HepG2 (cell line): ENCODE measurements around the gene EMC8. TPM values are rescaled to one million over a fixed set of nuclear protein-coding genes. Genes with fewer than 3 reads are reported as not detected.

Experiments used
- ATAC-seq: fragments of 200-7000 bp; cut with Tn5 transposase; 3 replicates; pipeline ENCODE4 v1.9.1; 2020; ENCODE audit warnings: mild to moderate bottlenecking, moderate library complexity
- BruUV-seq: library from RNA; stranded (reverse); fragments of 400-500 nt; replicated peaks from 2 replicates; lab custom pipeline; 2021; lab: Mats Ljungman, UMichigan
- CTCF ChIA-PET: fragments of 300-600 bp; formaldehyde crosslinking; extraction: SDS; loops from one replicate; lab custom pipeline; 2021; ENCODE audit warnings: low total read pairs, inconsistent platforms, low intra/inter-chr PET ratio; lab: Yijun Ruan, JAX
- POLR2A ChIA-PET: fragments of 350-600 bp; sonication (Branson Sonifier 250); formaldehyde crosslinking; loops from one replicate; lab custom pipeline; 2020; ENCODE audit warnings: antibody characterized with exemption, inconsistent platforms; lab: Yijun Ruan, JAX
- DNase-seq: peaks from one replicate; pipeline ENCODE4 v3.0.0-alpha.2; 2015; ENCODE audit warnings: low spot score
- FAIRE-seq: peaks from 3 replicates; lab custom pipeline; 2011; peaks lifted over from hg19 to GRCh38; lab: Jason Lieb, UNC
- H2AFZ ChIP-seq: one replicate; pipeline ENCODE4 v1.6.1; 2011; ENCODE audit warnings: low read length, inconsistent platforms
- H3K27ac ChIP-seq: fragments of 300-600 bp; 3 replicates; pipeline ENCODE4 v1.8.0; 2011; ENCODE audit warnings: mixed run types, mild to moderate bottlenecking, mixed read lengths, low read length, inconsistent platforms; ENCODE audit not compliant: insufficient read depth; ENCODE audit errors: extremely low read length
- H3K27me3 ChIP-seq, 2 experiments: fragments of 200-600 bp in 1 of 2; 2 replicates in 1 of 2; 3 replicates in 1 of 2; pipeline versions ENCODE4 v1.6.0 to v1.8.0; 2011; ENCODE audit warnings: low read length in 2 of 2, mild to moderate bottlenecking in 2 of 2, moderate library complexity in 2 of 2, inconsistent platforms in 1 of 2; ENCODE audit not compliant: insufficient read depth in 2 of 2, control insufficient read depth in 1 of 2
- H3K36me3 ChIP-seq, 2 experiments: fragments of 200-600 bp in 1 of 2; replicated peaks in 1 of 2; 2 replicates in 1 of 2; 3 replicates in 1 of 2; pipeline versions ENCODE4 v1.5.1 to v1.8.0; 2011; ENCODE audit warnings: low read length in 2 of 2, inconsistent platforms in 1 of 2; ENCODE audit not compliant: insufficient read depth in 2 of 2, control insufficient read depth in 1 of 2
- H3K4me1 ChIP-seq: 2 replicates; pipeline ENCODE4 v1.5.1; 2012; ENCODE audit warnings: low read length, inconsistent platforms; ENCODE audit not compliant: insufficient read depth
- H3K4me2 ChIP-seq: 2 replicates; pipeline ENCODE4 v1.6.0; 2011; ENCODE audit warnings: low read depth, low read length, inconsistent platforms
- H3K4me3 ChIP-seq, 3 experiments: fragments of 200-600 bp in 1 of 3; sonication (generic), shearing (Covaris generic) in 1 of 3; replicated peaks in 1 of 3; 2 replicates each; pipeline ENCODE4 v1.5.1; 2011 to 2016; ENCODE audit warnings: low read length in 3 of 3, inconsistent platforms in 2 of 3, low read depth in 2 of 3, mild to moderate bottlenecking in 2 of 3, control low read depth in 1 of 3, mixed read lengths in 1 of 3; ENCODE audit not compliant: insufficient read depth in 1 of 3
- H3K79me2 ChIP-seq: one replicate; pipeline ENCODE4 v1.6.1; 2011; ENCODE audit warnings: low read length, inconsistent platforms; ENCODE audit not compliant: insufficient read depth
- H3K9ac ChIP-seq: 2 replicates; pipeline ENCODE4 v1.6.0; 2011; ENCODE audit warnings: mild to moderate bottlenecking, low read depth, low read length, inconsistent platforms; ENCODE audit not compliant: insufficient read depth
- H3K9me3 ChIP-seq: 2 replicates; pipeline ENCODE4 v1.5.1; 2012; ENCODE audit warnings: mild to moderate bottlenecking, low read length
- H4K20me1 ChIP-seq: 2 replicates; pipeline ENCODE4 v1.6.0; 2011; ENCODE audit warnings: inconsistent platforms, mild to moderate bottlenecking, low read length, moderate library complexity; ENCODE audit not compliant: insufficient read depth
- ARNT2 ChIP-seq: sonication (generic); formaldehyde crosslinking; IDR thresholded peaks from 2 replicates; pipeline ENCODE4 v1.8.0; 2022; ENCODE audit warnings: mild to moderate bottlenecking, low read depth, missing genetic modification reagents, moderate library complexity
- DMAP1 ChIP-seq: IDR thresholded peaks from 2 replicates; pipeline ENCODE4 v1.6.1; 2016
- ELF4 ChIP-seq: sonication (generic); formaldehyde crosslinking; IDR thresholded peaks from 2 replicates; pipeline ENCODE4 v1.5.0; 2020; ENCODE audit warnings: missing genetic modification reagents, mild to moderate bottlenecking, moderate library complexity, borderline replicate concordance
- KDM5B ChIP-seq: sonication (generic); formaldehyde crosslinking; IDR thresholded peaks from 2 replicates; pipeline ENCODE4 v1.4.0; 2020; ENCODE audit warnings: missing genetic modification reagents, mild to moderate bottlenecking, borderline replicate concordance
- NKX3-1 ChIP-seq: sonication (generic); formaldehyde crosslinking; IDR thresholded peaks from 2 replicates; pipeline ENCODE4 v1.5.0; 2020; ENCODE audit warnings: missing genetic modification reagents
- SAP130 ChIP-seq: IDR thresholded peaks from 2 replicates; pipeline ENCODE4 v1.6.1; 2016; ENCODE audit warnings: low read depth
- SOX6 ChIP-seq, 2 experiments: fragments of 450-650 bp in 1 of 2; sonication (generic) in 1 of 2; formaldehyde crosslinking in 1 of 2; IDR thresholded peaks; 2 replicates each; pipeline versions ENCODE4 v1.4.0 to v1.6.1; 2017 to 2020; ENCODE audit warnings: antibody characterized with exemption in 1 of 2, mild to moderate bottlenecking in 1 of 2, missing genetic modification reagents in 1 of 2
- ZNF121 ChIP-seq: sonication (generic); formaldehyde crosslinking; IDR thresholded peaks from 2 replicates; pipeline ENCODE4 v1.5.0; 2020; ENCODE audit warnings: mild to moderate bottlenecking, missing genetic modification reagents
- ZNF263 ChIP-seq: sonication (generic); formaldehyde crosslinking; IDR thresholded peaks from 2 replicates; pipeline ENCODE4 v1.4.0; 2020; ENCODE audit warnings: missing genetic modification reagents
- ZNF639 ChIP-seq: conservative IDR thresholded peaks from 2 replicates; pipeline ENCODE4 v1.6.1; 2018; ENCODE audit warnings: missing genetic modification reagents
- ZNF839 ChIP-seq: sonication (generic); formaldehyde crosslinking; IDR thresholded peaks from 2 replicates; pipeline ENCODE4 v1.4.0; 2020; ENCODE audit warnings: missing genetic modification reagents, mild to moderate bottlenecking, borderline replicate concordance
- WGBS: methylation state at CpG from one replicate; pipeline ENCODE4 v1.1.6; 2017; ENCODE audit warnings: low lambda C conversion rate; 5-methylcytosine and 5-hydroxymethylcytosine counted together
- in situ Hi-C: cut with HindIII; loops from 2 replicates; pipeline ENCODE4 v1.10.0; 2017; ENCODE audit warnings: low pct_unique_long_range_greater_than_20kb; ENCODE audit not compliant: extremely low pct_ligation_motif_present
- intact Hi-C: fragments of 100-400 bp; cut with micrococcal nuclease; formaldehyde crosslinking; loops from one replicate; pipeline ENCODE4 v1.10.0; 2022; ENCODE audit not compliant: unreplicated experiment
- polyA plus RNA-seq, 8 experiments: library from polyadenylated mRNA; depleted of rRNA in 3 of 8; stranded (reverse) in 7 of 8; unstranded in 1 of 8; fragments of >200 nt; fragmentation: Illumina TruSeq in 4 of 8; extraction: Trizol in 4 of 8; gene quantifications; 2 replicates each; pipeline versions ENCODE4 v1.2.1 to v1.2.3, GENCODE V29; 2011 to 2016; ENCODE audit warnings: low read depth in 4 of 8, missing spikeins in 1 of 8, mixed read lengths in 1 of 8; ENCODE audit not compliant: insufficient read depth in 1 of 8
- total RNA-seq, 5 experiments: library from RNA; depleted of rRNA; stranded (reverse); fragments of >200 nt; fragmentation: Illumina TruSeq; extraction: Trizol; gene quantifications; 2 replicates each; pipeline ENCODE4 v1.2.3, GENCODE V29; 2016; ENCODE audit warnings: low read depth in 1 of 5

The EMC8 gene
- total and polyA plus RNA-seq, 2 of the 13 experiments (the other 11 are each of a cell fraction or from before 2014, with no cell fraction given), result 55.0 to 76.0 TPM

- Histone ChIP-seq H3K9me3 (no peaks in the 10 kb centered on the region), H3K4me2 (no peak overlapping the region), H3K27ac (no peak overlapping the region), H3K4me3 (no peak overlapping the region), H2AFZ (no peak overlapping the region), H3K9ac (no peak overlapping the region), H3K79me2 (peaks cover 12% of the 10 kb centered on the region), H3K4me1 (peaks cover 25% of the 10 kb centered on the region), H3K36me3 (peaks cover 44 to 75% of the 10 kb centered on the region in 2 experiments), H3K27me3 (no peaks in the 10 kb centered on the region), H4K20me1 (peaks cover 14% of the 10 kb centered on the region; the same call in 1 of the 2 replicates)
- in situ Hi-C loops (no loop called here), intact Hi-C loops (no loop called here)
- 95% methylated on average over 2 of the region's 2 CpGs for WGBS
- DNase-seq, result no peak
- ATAC-seq, result no peak
- FAIRE-seq, result no peak
- POLR2A ChIA-PET, result no interaction called here
- CTCF ChIA-PET, result no interaction called here
- BruUV-seq, result no TSS peak
- no peak for TF ChIP-seq DMAP1 (CRISPR knock-in tag)
- peak; percentile 78 for TF ChIP-seq ZNF121 (CRISPR knock-in tag)
These were observed 14.5 kb downstream of the EMC8 start for GRCh38 chr16:85784813-85785212.

- H3K4me1 ChIP-seq, result peaks cover 25% of the 10 kb centered on the region
- no peak overlapping the region for H3K4me2 ChIP-seq
- 96% methylated on average over 8 of the region's 8 CpGs for WGBS
- H3K9ac ChIP-seq, result no peak overlapping the region
- peaks cover 13% of the 10 kb centered on the region; the same call in 1 of the 2 replicates for H4K20me1 ChIP-seq
- H3K79me2 ChIP-seq, result peaks cover 7% of the 10 kb centered on the region
- no peak for DNase-seq
- ChIA-PET POLR2A (no interaction called here), CTCF (no interaction called here)
- no peak overlapping the region for H3K27ac ChIP-seq
- BruUV-seq, result no TSS peak
- no peaks in the 10 kb centered on the region for H3K9me3 ChIP-seq
- no peaks in the 10 kb centered on the region for H3K27me3 ChIP-seq
- no peak for ATAC-seq
- TF ChIP-seq NKX3-1 (CRISPR knock-in tag), result no peak
- TF ChIP-seq ZNF263, result no peak
- no peak for TF ChIP-seq SAP130 (CRISPR knock-in tag)
- no peak for TF ChIP-seq ELF4
- TF ChIP-seq ZNF839 (CRISPR knock-in tag), result no peak
- TF ChIP-seq SOX6 (IDR thresholded peaks at IDR 0.05), result no peak
- TF ChIP-seq SOX6 (CRISPR knock-in tag; IDR thresholded peaks at IDR 0.05), result no peak
- no peak for TF ChIP-seq ZNF639 (CRISPR knock-in tag)
- TF ChIP-seq KDM5B (CRISPR knock-in tag), result no peak
- no peak for TF ChIP-seq ARNT2
- no peak overlapping the region for H2AFZ ChIP-seq
- in situ Hi-C loops (no loop called here), intact Hi-C loops (no loop called here)
- H3K36me3 ChIP-seq, result peaks cover 44 to 81% of the 10 kb centered on the region in 2 experiments
- H3K4me3 ChIP-seq, result no peak overlapping the region
- FAIRE-seq, result no peak
These were observed 15.9 kb downstream of the EMC8 start for GRCh38 chr16:85783441-85783840.
